HCT116 (cell line): ENCODE data around the gene GRIK3. TPM values are rescaled to one million over a fixed set of nuclear protein-coding genes. Genes with fewer than 3 reads are reported as not detected.

Source experiments
- ATAC-seq: fragments of 200-7000 bp; cut with Tn5 transposase; 2 replicates; pipeline ENCODE4 v1.9.1; 2020; ENCODE audit warnings: mild to moderate bottlenecking, moderate library complexity
- BruUV-seq: library from RNA; stranded (reverse); fragments of 400-500 nt; replicated peaks from 2 replicates; lab custom pipeline; 2021; lab: Mats Ljungman, UMichigan
- CTCF ChIA-PET: fragments of 300-600 bp; sonication (Branson Sonifier 250); formaldehyde crosslinking; loops from one replicate; lab custom pipeline; 2021; ENCODE audit warnings: antibody characterized with exemption; lab: Charles Lee
- POLR2A ChIA-PET: fragments of 300-600, 350-600 bp; sonication (Branson Sonifier 250); formaldehyde crosslinking; loops from one replicate; lab custom pipeline; 2021; ENCODE audit warnings: antibody characterized with exemption; lab: Charles Lee
- RAD21 ChIA-PET, 2 experiments: fragments of 300-600 bp; sonication (Branson Sonifier 250); formaldehyde crosslinking; loops; one replicate each; lab custom pipeline; 2023; ENCODE audit warnings: low total read pairs in 2 of 2; ENCODE audit not compliant: uncharacterized antibody in 2 of 2, unreplicated experiment in 2 of 2, low non-redundant PET in 1 of 2; lab: Charles Lee
- DNase-seq: peaks from one replicate; pipeline ENCODE4 v3.0.0-alpha.2; 2010; ENCODE audit warnings: low read depth, low spot score
- H2AFZ ChIP-seq: fragments of 200-600 bp; shearing (Covaris generic), sonication (generic); 2 replicates; pipeline ENCODE4 v1.6.1; 2017; ENCODE audit warnings: low read depth, mixed run types, mixed read lengths, antibody characterized with exemption, low read length; ENCODE audit not compliant: poor library complexity, severe bottlenecking
- H3K27ac ChIP-seq: 2 replicates; pipeline ENCODE4 v1.5.1; 2012; ENCODE audit warnings: low read depth, low read length
- H3K27me3 ChIP-seq: fragments of 200-600 bp; sonication (generic); 2 replicates; pipeline ENCODE4 v1.6.1; 2016; ENCODE audit warnings: mixed run types, low read length, mixed read lengths; ENCODE audit not compliant: insufficient read depth
- H3K36me3 ChIP-seq, 2 experiments: fragments of 200-500 bp in 1 of 2; fragments of 200-600 bp in 1 of 2; sonication (Bioruptor generic) in 1 of 2; sonication (generic) in 1 of 2; 2 replicates each; pipeline versions ENCODE4 v1.5.1 to v1.6.1; 2014 to 2016; ENCODE audit warnings: low read length in 2 of 2, inconsistent platforms in 1 of 2, mixed read lengths in 1 of 2, mixed run types in 1 of 2; ENCODE audit not compliant: insufficient read depth in 2 of 2, control insufficient read depth in 1 of 2
- H3K4me1 ChIP-seq, 2 experiments: fragments of 200-600 bp in 1 of 2; sonication (generic) in 1 of 2; 2 replicates each; pipeline versions ENCODE4 v1.5.1 to v1.6.1; 2012 to 2017; ENCODE audit warnings: low read length in 2 of 2, inconsistent platforms in 1 of 2, mild to moderate bottlenecking in 1 of 2, mixed read lengths in 1 of 2, mixed run types in 1 of 2, moderate library complexity in 1 of 2; ENCODE audit not compliant: insufficient read depth in 2 of 2, control insufficient read depth in 1 of 2
- H3K4me2 ChIP-seq: fragments of 200-600 bp; sonication (generic); 2 replicates; pipeline ENCODE4 v1.6.1; 2017; ENCODE audit warnings: mixed run types, low read length, mixed read lengths
- H3K4me3 ChIP-seq, 2 experiments: fragments of 200-600 bp in 1 of 2; sonication (generic) in 1 of 2; replicated peaks in 1 of 2; 2 replicates each; pipeline ENCODE4 v1.5.1; 2011 to 2016; ENCODE audit warnings: low read length in 2 of 2, control low read depth in 1 of 2, low read depth in 1 of 2, mild to moderate bottlenecking in 1 of 2, mixed read lengths in 1 of 2, mixed run types in 1 of 2
- H3K79me2 ChIP-seq: fragments of 200-600 bp; sonication (generic); 2 replicates; pipeline ENCODE4 v1.6.1; 2017; ENCODE audit warnings: mild to moderate bottlenecking, mixed run types, low read length, moderate library complexity, mixed read lengths; ENCODE audit not compliant: insufficient read depth
- H3K9ac ChIP-seq: fragments of 200-600 bp; sonication (generic); 2 replicates; pipeline ENCODE4 v1.6.1; 2016; ENCODE audit warnings: low read length, mixed read lengths
- H3K9me2 ChIP-seq: fragments of 200-600 bp; sonication (generic), shearing (Covaris generic); 2 replicates; pipeline ENCODE4 v1.6.1; 2017; ENCODE audit warnings: mixed run types, mild to moderate bottlenecking, moderate library complexity; ENCODE audit not compliant: insufficient read depth
- H3K9me3 ChIP-seq, 2 experiments: fragments of 200-500 bp in 1 of 2; fragments of 200-600 bp in 1 of 2; sonication (Bioruptor generic) in 1 of 2; sonication (generic) in 1 of 2; 2 replicates each; pipeline ENCODE4 v1.6.1; 2014 to 2017; ENCODE audit warnings: low read length in 2 of 2, mixed read lengths in 2 of 2, inconsistent platforms in 1 of 2, low read depth in 1 of 2, mild to moderate bottlenecking in 1 of 2, mixed run types in 1 of 2, moderate library complexity in 1 of 2; ENCODE audit not compliant: control insufficient read depth in 1 of 2, insufficient read depth in 1 of 2
- H4K20me1 ChIP-seq: fragments of 200-600 bp; sonication (generic), shearing (Covaris generic); 2 replicates; pipeline ENCODE4 v1.6.1; 2017; ENCODE audit warnings: mixed run types, mild to moderate bottlenecking, moderate library complexity; ENCODE audit not compliant: insufficient read depth
- CBX3 ChIP-seq: IDR thresholded peaks from 2 replicates; pipeline ENCODE4 v1.6.1; 2012; ENCODE audit warnings: low read depth
- CEBPB ChIP-seq: IDR thresholded peaks from 2 replicates; pipeline ENCODE4 v1.6.1; 2012; ENCODE audit warnings: low read depth
- EGR1 ChIP-seq: IDR thresholded peaks from 2 replicates; pipeline ENCODE4 v1.6.1; 2012; ENCODE audit warnings: low read depth
- EZH2 ChIP-seq: fragments of 200-600 bp; sonication (generic); IDR thresholded peaks from 2 replicates; pipeline ENCODE4 v1.6.1; 2017; ENCODE audit warnings: antibody characterized with exemption, mixed run types
- EZH2phosphoT487 ChIP-seq: fragments of 200-600 bp; IDR thresholded peaks from 2 replicates; pipeline ENCODE4 v1.6.1; 2018; ENCODE audit warnings: antibody characterized with exemption, borderline replicate concordance
- SIN3A ChIP-seq: IDR thresholded peaks from 2 replicates; pipeline ENCODE4 v1.6.1; 2012; ENCODE audit warnings: low read depth
- SP1 ChIP-seq: IDR thresholded peaks from 2 replicates; pipeline ENCODE4 v1.6.1; 2012; ENCODE audit warnings: low read depth
- SRF ChIP-seq: IDR thresholded peaks from 2 replicates; pipeline ENCODE4 v1.6.1; 2012; ENCODE audit warnings: low read depth
- ZFX ChIP-seq: fragments of 450-650 bp; IDR thresholded peaks from 2 replicates; pipeline ENCODE4 v1.6.1; 2017
- ZNF274 ChIP-seq: fragments of 200-500 bp; sonication (Bioruptor generic); IDR thresholded peaks from 2 replicates; pipeline ENCODE4 v1.6.1; 2014; ENCODE audit warnings: mild to moderate bottlenecking, low read depth, low read length, inconsistent platforms
- intact Hi-C: fragments of 100-400 bp; cut with micrococcal nuclease; formaldehyde crosslinking; loops from 2 replicates; pipeline ENCODE4 v1.10.0; 2022
- total RNA-seq: library from RNA; stranded (reverse); gene quantifications from one replicate; pipeline ENCODE4 v1.2.1, GENCODE V29; 2021; ENCODE audit not compliant: unreplicated experiment
- TF ChIP-seq, protein P1 (sequence below): IDR thresholded peaks from 2 replicates; pipeline ENCODE4 v1.6.1; 2012
- TF ChIP-seq, protein P2 (sequence below): IDR thresholded peaks from 2 replicates; pipeline ENCODE4 v1.6.1; 2012
- TF ChIP-seq, protein P3 (sequence below), 3 experiments: fragments of 200-600 bp in 1 of 3; sonication (generic) in 1 of 3; IDR thresholded peaks in 2 of 3; conservative IDR thresholded peaks in 1 of 3; 2 replicates each; pipeline ENCODE4 v1.5.1; 2012 to 2017; ENCODE audit warnings: low read depth in 2 of 3, low read length in 2 of 3, antibody characterized with exemption in 1 of 3, borderline replicate concordance in 1 of 3, control low read depth in 1 of 3, mild to moderate bottlenecking in 1 of 3, mixed read lengths in 1 of 3, mixed run types in 1 of 3, moderate library complexity in 1 of 3; ENCODE audit not compliant: insufficient read depth in 1 of 3
- TF ChIP-seq, protein P4 (sequence below): IDR thresholded peaks from 2 replicates; pipeline ENCODE4 v1.6.1; 2011; ENCODE audit warnings: mild to moderate bottlenecking, low read length, moderate library complexity; ENCODE audit not compliant: insufficient replicate concordance; ENCODE audit errors: extremely low read depth
- TF ChIP-seq, protein P5 (sequence below): IDR thresholded peaks from 2 replicates; pipeline ENCODE4 v1.6.1; 2012; ENCODE audit warnings: low read depth

The GRIK3 gene
- total RNA-seq, 1 experiment from 2014 or later = not detected

DNA sequence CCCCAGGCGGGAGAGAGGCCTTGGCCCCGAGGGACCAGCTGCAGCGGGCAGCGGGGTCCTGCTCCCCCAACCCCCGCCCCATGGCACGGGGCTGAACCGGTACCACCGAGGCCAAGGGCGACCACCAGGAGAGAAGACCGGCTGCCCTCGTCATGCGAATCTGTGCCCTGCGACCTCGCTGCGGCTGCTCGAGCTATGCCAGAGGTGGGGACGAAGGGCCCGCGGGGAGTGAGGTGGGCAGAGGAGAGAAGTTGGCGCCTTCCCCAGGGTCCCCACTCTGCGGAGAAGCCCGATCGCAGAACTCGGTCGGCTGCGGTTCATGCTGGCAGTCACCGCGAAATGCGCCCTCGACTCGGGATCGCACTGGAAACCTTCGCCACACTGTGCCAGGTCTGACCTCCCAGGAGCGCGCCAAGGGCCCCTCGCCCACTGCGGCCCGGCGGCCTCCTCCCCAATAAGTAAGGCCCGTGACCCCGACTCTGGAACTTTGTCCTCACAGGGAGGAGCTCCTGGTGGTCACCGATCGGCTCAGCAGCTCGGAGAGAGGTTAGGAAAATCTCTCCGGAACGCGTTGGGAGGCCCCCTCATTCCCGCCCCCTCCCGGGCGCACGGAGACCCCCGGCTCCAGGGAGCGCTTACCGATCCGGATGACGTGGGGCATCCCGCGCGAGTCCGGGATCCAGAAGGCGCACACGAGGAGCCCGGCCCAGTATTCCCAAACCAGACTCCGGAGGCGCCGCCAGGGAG is 787 bp downstream of the GRIK3 start:
- no peaks in the 10 kb centered on the region for H3K79me2 ChIP-seq
- H3K9ac ChIP-seq = no peak overlapping the region
- H3K4me1 ChIP-seq = no peaks in the 10 kb centered on the region
- peaks cover 22% of the 10 kb centered on the region for H3K27me3 ChIP-seq
- no peak overlapping the region for H2AFZ ChIP-seq
- POLR2A ChIA-PET = no interaction called here
- H3K27ac ChIP-seq = no peak overlapping the region
- no peak for ATAC-seq
- TF ChIP-seq SRF (no peak), ZFX (no peak), CBX3 (no peak), SP1 (no peak), ZNF274 (no peak), SIN3A (no peak), CEBPB (no peak), EZH2phosphoT487 (no peak), EZH2 (no peak), EGR1 (no peak)
- TF ChIP-seq, protein P1, sequence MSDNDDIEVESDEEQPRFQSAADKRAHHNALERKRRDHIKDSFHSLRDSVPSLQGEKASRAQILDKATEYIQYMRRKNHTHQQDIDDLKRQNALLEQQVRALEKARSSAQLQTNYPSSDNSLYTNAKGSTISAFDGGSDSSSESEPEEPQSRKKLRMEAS = no peak
- TF ChIP-seq, protein P2, sequence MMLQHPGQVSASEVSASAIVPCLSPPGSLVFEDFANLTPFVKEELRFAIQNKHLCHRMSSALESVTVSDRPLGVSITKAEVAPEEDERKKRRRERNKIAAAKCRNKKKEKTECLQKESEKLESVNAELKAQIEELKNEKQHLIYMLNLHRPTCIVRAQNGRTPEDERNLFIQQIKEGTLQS = no peak
- TF ChIP-seq, protein P3, sequence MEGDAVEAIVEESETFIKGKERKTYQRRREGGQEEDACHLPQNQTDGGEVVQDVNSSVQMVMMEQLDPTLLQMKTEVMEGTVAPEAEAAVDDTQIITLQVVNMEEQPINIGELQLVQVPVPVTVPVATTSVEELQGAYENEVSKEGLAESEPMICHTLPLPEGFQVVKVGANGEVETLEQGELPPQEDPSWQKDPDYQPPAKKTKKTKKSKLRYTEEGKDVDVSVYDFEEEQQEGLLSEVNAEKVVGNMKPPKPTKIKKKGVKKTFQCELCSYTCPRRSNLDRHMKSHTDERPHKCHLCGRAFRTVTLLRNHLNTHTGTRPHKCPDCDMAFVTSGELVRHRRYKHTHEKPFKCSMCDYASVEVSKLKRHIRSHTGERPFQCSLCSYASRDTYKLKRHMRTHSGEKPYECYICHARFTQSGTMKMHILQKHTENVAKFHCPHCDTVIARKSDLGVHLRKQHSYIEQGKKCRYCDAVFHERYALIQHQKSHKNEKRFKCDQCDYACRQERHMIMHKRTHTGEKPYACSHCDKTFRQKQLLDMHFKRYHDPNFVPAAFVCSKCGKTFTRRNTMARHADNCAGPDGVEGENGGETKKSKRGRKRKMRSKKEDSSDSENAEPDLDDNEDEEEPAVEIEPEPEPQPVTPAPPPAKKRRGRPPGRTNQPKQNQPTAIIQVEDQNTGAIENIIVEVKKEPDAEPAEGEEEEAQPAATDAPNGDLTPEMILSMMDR (IDR thresholded peaks at IDR 0.05 in 2 of 3, conservative IDR thresholded peaks at IDR 0.05 in 1 of 3; ENCODE audit: borderline replicate concordance in 1 of 3, insufficient read depth in 1 of 3, low read depth in 2 of 3, low read length in 2 of 3) = no peak
- TF ChIP-seq, protein P4, sequence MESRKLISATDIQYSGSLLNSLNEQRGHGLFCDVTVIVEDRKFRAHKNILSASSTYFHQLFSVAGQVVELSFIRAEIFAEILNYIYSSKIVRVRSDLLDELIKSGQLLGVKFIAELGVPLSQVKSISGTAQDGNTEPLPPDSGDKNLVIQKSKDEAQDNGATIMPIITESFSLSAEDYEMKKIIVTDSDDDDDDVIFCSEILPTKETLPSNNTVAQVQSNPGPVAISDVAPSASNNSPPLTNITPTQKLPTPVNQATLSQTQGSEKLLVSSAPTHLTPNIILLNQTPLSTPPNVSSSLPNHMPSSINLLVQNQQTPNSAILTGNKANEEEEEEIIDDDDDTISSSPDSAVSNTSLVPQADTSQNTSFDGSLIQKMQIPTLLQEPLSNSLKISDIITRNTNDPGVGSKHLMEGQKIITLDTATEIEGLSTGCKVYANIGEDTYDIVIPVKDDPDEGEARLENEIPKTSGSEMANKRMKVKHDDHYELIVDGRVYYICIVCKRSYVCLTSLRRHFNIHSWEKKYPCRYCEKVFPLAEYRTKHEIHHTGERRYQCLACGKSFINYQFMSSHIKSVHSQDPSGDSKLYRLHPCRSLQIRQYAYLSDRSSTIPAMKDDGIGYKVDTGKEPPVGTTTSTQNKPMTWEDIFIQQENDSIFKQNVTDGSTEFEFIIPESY = no peak
- TF ChIP-seq, protein P5, sequence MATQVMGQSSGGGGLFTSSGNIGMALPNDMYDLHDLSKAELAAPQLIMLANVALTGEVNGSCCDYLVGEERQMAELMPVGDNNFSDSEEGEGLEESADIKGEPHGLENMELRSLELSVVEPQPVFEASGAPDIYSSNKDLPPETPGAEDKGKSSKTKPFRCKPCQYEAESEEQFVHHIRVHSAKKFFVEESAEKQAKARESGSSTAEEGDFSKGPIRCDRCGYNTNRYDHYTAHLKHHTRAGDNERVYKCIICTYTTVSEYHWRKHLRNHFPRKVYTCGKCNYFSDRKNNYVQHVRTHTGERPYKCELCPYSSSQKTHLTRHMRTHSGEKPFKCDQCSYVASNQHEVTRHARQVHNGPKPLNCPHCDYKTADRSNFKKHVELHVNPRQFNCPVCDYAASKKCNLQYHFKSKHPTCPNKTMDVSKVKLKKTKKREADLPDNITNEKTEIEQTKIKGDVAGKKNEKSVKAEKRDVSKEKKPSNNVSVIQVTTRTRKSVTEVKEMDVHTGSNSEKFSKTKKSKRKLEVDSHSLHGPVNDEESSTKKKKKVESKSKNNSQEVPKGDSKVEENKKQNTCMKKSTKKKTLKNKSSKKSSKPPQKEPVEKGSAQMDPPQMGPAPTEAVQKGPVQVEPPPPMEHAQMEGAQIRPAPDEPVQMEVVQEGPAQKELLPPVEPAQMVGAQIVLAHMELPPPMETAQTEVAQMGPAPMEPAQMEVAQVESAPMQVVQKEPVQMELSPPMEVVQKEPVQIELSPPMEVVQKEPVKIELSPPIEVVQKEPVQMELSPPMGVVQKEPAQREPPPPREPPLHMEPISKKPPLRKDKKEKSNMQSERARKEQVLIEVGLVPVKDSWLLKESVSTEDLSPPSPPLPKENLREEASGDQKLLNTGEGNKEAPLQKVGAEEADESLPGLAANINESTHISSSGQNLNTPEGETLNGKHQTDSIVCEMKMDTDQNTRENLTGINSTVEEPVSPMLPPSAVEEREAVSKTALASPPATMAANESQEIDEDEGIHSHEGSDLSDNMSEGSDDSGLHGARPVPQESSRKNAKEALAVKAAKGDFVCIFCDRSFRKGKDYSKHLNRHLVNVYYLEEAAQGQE = no peak
- no peaks in the 10 kb centered on the region for H3K9me3 ChIP-seq
- intact Hi-C loops = no loop called here
- no peaks in the 10 kb centered on the region for H4K20me1 ChIP-seq
- no peaks in the 10 kb centered on the region for H3K36me3 ChIP-seq
- no peak overlapping the region for H3K4me2 ChIP-seq
- BruUV-seq = no TSS peak
- CTCF ChIA-PET = no interaction called here
- no peak overlapping the region for H3K4me3 ChIP-seq
- H3K9me2 ChIP-seq = no peaks in the 10 kb centered on the region
- DNase-seq = no peak
- RAD21 ChIA-PET = no interaction called here
